SU-DHL-6 (cell line): Measurements from ENCODE around the gene MCHR1.

Experiments used
- H2AFZ ChIP-seq: fragments of 200-600 bp; sonication (generic); 2 replicates; pipeline ENCODE4 v1.6.1; 2014; ENCODE audit warnings: low read depth, mild to moderate bottlenecking, moderate library complexity, mixed read lengths, antibody characterized with exemption, low read length; ENCODE audit not compliant: severe bottlenecking
- H3F3A ChIP-seq: fragments of 200-600 bp; shearing (Covaris generic); 2 replicates; pipeline ENCODE4 v1.6.0; 2016; ENCODE audit warnings: antibody characterized with exemption, mild to moderate bottlenecking; ENCODE audit not compliant: insufficient read depth
- H3K27ac ChIP-seq: fragments of 200-600 bp; sonication (generic); 2 replicates; pipeline ENCODE4 v1.5.1; 2016; ENCODE audit warnings: low read depth, mild to moderate bottlenecking, low read length, moderate library complexity, mixed read lengths
- H3K27me3 ChIP-seq: fragments of 200-600 bp; sonication (generic), shearing (Covaris generic); 2 replicates; pipeline ENCODE4 v1.6.0; 2014; ENCODE audit warnings: mild to moderate bottlenecking, low read length
- H3K36me3 ChIP-seq: fragments of 200-600 bp; sonication (generic); 2 replicates; pipeline ENCODE4 v1.6.1; 2014; ENCODE audit warnings: mild to moderate bottlenecking, low read length, mixed read lengths
- H3K4me2 ChIP-seq: fragments of 300-600, 200-600 bp; shearing (Covaris generic), sonication (generic); 2 replicates; pipeline ENCODE4 v1.6.0; 2014; ENCODE audit warnings: low read length, low read depth, mild to moderate bottlenecking; ENCODE audit not compliant: poor library complexity, severe bottlenecking
- H3K4me3 ChIP-seq: fragments of 200-600 bp; sonication (generic); 2 replicates; pipeline ENCODE4 v1.5.1; 2014; ENCODE audit warnings: antibody characterized with exemption, low read length, mild to moderate bottlenecking, mixed read lengths; ENCODE audit not compliant: insufficient read depth, poor library complexity, severe bottlenecking
- H3K79me2 ChIP-seq: fragments of 200-600 bp; sonication (generic); 2 replicates; pipeline ENCODE4 v1.6.1; 2014; ENCODE audit warnings: mild to moderate bottlenecking, low read length, moderate library complexity; ENCODE audit not compliant: insufficient read depth
- H3K9ac ChIP-seq: fragments of 200-600 bp; sonication (generic); 2 replicates; pipeline ENCODE4 v1.7.0; 2014; ENCODE audit warnings: mild to moderate bottlenecking, low read length
- H3K9me2 ChIP-seq: fragments of 200-600 bp; sonication (generic); replicated peaks from 2 replicates; pipeline ENCODE4 v1.6.1; 2014; ENCODE audit warnings: low read length; ENCODE audit not compliant: insufficient read depth
- H3K9me3 ChIP-seq: fragments of 200-600 bp; sonication (generic); 2 replicates; pipeline ENCODE4 v1.6.1; 2014; ENCODE audit warnings: low read length, mixed read lengths; ENCODE audit not compliant: insufficient read depth
- H4K20me1 ChIP-seq: fragments of 200-600 bp; sonication (generic); 2 replicates; pipeline ENCODE4 v1.6.1; 2014; ENCODE audit warnings: low read depth, mild to moderate bottlenecking, antibody characterized with exemption, low read length, moderate library complexity, mixed read lengths
- EZH2phosphoT487 ChIP-seq: fragments of 200-600 bp; sonication (generic), shearing (Covaris generic); conservative IDR thresholded peaks from 2 replicates; pipeline ENCODE4 v1.6.1; 2018; ENCODE audit warnings: mild to moderate bottlenecking, antibody characterized with exemption, low read length, moderate library complexity, mixed read lengths
- TF ChIP-seq, protein P1 (sequence below): fragments of 200-600 bp; sonication (generic); IDR thresholded peaks from one replicate; pipeline ENCODE4 v1.5.1; 2017; ENCODE audit warnings: antibody characterized with exemption, mild to moderate bottlenecking, low read length, moderate library complexity; ENCODE audit not compliant: insufficient read depth, poor library complexity, severe bottlenecking

MCHR1 gene

DNA sequence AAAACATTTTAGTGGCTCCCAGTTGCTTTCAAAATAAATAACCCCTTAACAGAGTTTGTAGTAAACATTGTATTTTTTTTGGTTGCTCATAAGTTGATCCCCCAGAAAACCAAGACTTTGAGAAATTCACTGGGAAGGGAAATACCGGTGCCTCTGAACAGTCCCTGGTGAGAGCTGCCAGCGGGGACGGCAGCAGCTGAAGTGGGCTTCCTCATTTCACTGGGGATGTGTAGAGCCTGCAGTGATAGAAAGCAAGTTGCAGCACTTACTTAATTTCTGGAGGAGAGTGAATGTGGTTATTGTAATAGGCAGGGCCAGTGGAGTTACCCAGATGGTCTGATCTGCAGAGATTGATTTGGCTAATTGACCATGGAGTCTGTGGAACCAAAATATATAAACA is 18.6 kb upstream of the MCHR1 start:
- H3K9me3 ChIP-seq = no peaks in the 10 kb centered on the region

DNA sequence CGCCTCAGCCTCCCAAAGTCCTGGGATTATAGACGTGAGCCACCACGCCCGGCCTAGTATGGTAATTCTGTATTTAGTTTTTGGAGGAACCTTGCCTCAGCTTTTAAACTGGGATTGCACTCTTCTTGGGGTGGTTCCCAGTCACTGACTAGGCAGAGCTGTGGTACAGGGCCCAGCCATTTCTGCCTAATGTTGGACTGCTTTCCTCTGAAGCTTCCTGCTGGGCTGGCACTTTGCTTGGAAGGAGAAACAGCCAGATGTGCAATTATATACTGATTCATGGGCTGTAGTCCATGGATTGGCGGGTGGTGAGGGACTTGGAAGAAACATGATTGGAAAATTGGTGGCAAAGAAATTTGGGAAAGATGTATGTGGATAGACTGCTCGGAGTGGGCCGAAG is 17.6 kb upstream of the MCHR1 start:
- Histone ChIP-seq H2AFZ (no peak overlapping the region), H3K4me2 (no peak overlapping the region), H3F3A (no peaks in the 10 kb centered on the region), H3K79me2 (no peaks in the 10 kb centered on the region), H3K9me3 (no peaks in the 10 kb centered on the region), H3K9me2 (no peaks in the 10 kb centered on the region), H3K9ac (no peak overlapping the region), H3K4me3 (no peak overlapping the region), H3K36me3 (no peaks in the 10 kb centered on the region), H4K20me1 (no peaks in the 10 kb centered on the region), H3K27me3 (no peaks in the 10 kb centered on the region), H3K27ac (no peak overlapping the region)
- TF ChIP-seq, protein P1, sequence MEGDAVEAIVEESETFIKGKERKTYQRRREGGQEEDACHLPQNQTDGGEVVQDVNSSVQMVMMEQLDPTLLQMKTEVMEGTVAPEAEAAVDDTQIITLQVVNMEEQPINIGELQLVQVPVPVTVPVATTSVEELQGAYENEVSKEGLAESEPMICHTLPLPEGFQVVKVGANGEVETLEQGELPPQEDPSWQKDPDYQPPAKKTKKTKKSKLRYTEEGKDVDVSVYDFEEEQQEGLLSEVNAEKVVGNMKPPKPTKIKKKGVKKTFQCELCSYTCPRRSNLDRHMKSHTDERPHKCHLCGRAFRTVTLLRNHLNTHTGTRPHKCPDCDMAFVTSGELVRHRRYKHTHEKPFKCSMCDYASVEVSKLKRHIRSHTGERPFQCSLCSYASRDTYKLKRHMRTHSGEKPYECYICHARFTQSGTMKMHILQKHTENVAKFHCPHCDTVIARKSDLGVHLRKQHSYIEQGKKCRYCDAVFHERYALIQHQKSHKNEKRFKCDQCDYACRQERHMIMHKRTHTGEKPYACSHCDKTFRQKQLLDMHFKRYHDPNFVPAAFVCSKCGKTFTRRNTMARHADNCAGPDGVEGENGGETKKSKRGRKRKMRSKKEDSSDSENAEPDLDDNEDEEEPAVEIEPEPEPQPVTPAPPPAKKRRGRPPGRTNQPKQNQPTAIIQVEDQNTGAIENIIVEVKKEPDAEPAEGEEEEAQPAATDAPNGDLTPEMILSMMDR = no peak
- TF ChIP-seq EZH2phosphoT487 = no peak

More for the DNA sequence above, 18.6 kb upstream of the MCHR1 start:
- no peaks in the 10 kb centered on the region for H3K9me2 ChIP-seq
- H4K20me1 ChIP-seq = no peaks in the 10 kb centered on the region
- no peak overlapping the region for H3K27ac ChIP-seq
- no peaks in the 10 kb centered on the region for H3K27me3 ChIP-seq
- H3K36me3 ChIP-seq = no peaks in the 10 kb centered on the region
- TF ChIP-seq EZH2phosphoT487 = no peak
- TF ChIP-seq, protein P1 = no peak
- no peak overlapping the region for H3K9ac ChIP-seq
- H2AFZ ChIP-seq = no peak overlapping the region
- no peak overlapping the region for H3K4me3 ChIP-seq
- H3K79me2 ChIP-seq = no peaks in the 10 kb centered on the region
- H3F3A ChIP-seq = no peaks in the 10 kb centered on the region
- H3K4me2 ChIP-seq = no peak overlapping the region

DNA sequence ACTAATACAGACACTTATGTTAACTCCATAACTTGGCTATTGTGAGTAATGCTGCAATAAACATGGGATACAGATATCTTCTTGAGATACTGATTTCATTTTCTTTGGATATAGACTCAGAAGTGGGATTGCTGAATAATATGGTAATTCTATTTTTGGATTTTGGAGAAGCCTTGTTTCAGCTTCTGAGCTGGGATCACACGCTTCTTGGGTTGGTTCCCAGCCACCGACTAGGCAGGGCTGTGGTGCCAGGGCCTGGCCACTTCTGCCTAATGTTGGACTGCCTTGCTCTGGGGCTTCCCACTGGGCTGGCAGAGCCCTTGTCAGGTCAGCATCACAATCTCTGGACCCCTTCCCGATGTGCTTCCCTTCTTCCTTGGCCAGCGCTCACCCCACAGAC is 14.0 kb upstream of the MCHR1 start:
- no peak overlapping the region for H2AFZ ChIP-seq
- TF ChIP-seq EZH2phosphoT487 = no peak
- TF ChIP-seq, protein P1 = no peak
- H3F3A ChIP-seq = no peaks in the 10 kb centered on the region
- no peak overlapping the region for H3K27ac ChIP-seq
- no peaks in the 10 kb centered on the region for H3K27me3 ChIP-seq
- no peak overlapping the region for H3K4me2 ChIP-seq
- no peaks in the 10 kb centered on the region for H3K9me2 ChIP-seq
- no peaks in the 10 kb centered on the region for H4K20me1 ChIP-seq
- H3K79me2 ChIP-seq = no peaks in the 10 kb centered on the region
- H3K4me3 ChIP-seq = no peak overlapping the region
- no peak overlapping the region for H3K9ac ChIP-seq
- no peaks in the 10 kb centered on the region for H3K36me3 ChIP-seq
- H3K9me3 ChIP-seq = no peaks in the 10 kb centered on the region
